Thoracic aorta (tissue), 2 donors: ENCODE data around the gene SMAD9. TPM values are rescaled to one million over a fixed set of nuclear protein-coding genes. Genes with fewer than 3 reads are reported as not detected.

ENCODE experiments used
- ATAC-seq: fragments of 150-250 bp; one replicate; pipeline ENCODE4 v1.8.0; 2017; ENCODE audit warnings: low read depth; ENCODE audit not compliant: insufficient number of reproducible peaks, low FRiP score
- DNase-seq: peaks from one replicate; pipeline ENCODE4 v3.0.0-alpha.2; 2020; ENCODE audit warnings: low spot score
- H3K27ac ChIP-seq, 2 donors: fragments of 200-600 bp; sonication (generic); 1 replicate in 1 of 2; 2 replicates in 1 of 2; pipeline ENCODE4 v1.5.1; 2016; ENCODE audit warnings: mild to moderate bottlenecking in 2 of 2, moderate library complexity in 2 of 2
- H3K27me3 ChIP-seq: fragments of 200-600 bp; sonication (generic); replicated peaks from 2 replicates; pipeline ENCODE4 v1.6.0; 2016; ENCODE audit warnings: mild to moderate bottlenecking; ENCODE audit not compliant: insufficient read depth
- H3K36me3 ChIP-seq: fragments of 200-600 bp; sonication (generic); one replicate; pipeline ENCODE4 v1.5.1; 2016
- H3K4me1 ChIP-seq, 2 donors: fragments of 200-600 bp; sonication (generic); 1 replicate in 1 of 2; 2 replicates in 1 of 2; pipeline versions ENCODE4 v1.5.1 to v1.6.0; 2016; ENCODE audit warnings: low read depth in 2 of 2, mild to moderate bottlenecking in 1 of 2; ENCODE audit not compliant: control insufficient read depth in 1 of 2
- H3K4me3 ChIP-seq: fragments of 200-600 bp; sonication (generic); 2 replicates; pipeline ENCODE4 v1.5.1; 2016; ENCODE audit warnings: mild to moderate bottlenecking
- H3K9me3 ChIP-seq: fragments of 200-600 bp; sonication (generic); 2 replicates; pipeline ENCODE4 v1.5.1; 2016
- CTCF ChIP-seq: fragments of 200-600 bp; sonication (generic); IDR thresholded peaks from one replicate; pipeline ENCODE4 v1.5.1; 2019; ENCODE audit warnings: antibody characterized with exemption
- total RNA-seq, 2 donors: library from RNA; depleted of rRNA; stranded (reverse); fragments of >200 nt; gene quantifications; one replicate each; pipeline versions ENCODE4 v1.1.0 to v1.2.3, GENCODE V29; 2016

The SMAD9 gene
- total RNA-seq, 2 donors from 2014 or later, result 34.9 to 36.6 TPM

DNA sequence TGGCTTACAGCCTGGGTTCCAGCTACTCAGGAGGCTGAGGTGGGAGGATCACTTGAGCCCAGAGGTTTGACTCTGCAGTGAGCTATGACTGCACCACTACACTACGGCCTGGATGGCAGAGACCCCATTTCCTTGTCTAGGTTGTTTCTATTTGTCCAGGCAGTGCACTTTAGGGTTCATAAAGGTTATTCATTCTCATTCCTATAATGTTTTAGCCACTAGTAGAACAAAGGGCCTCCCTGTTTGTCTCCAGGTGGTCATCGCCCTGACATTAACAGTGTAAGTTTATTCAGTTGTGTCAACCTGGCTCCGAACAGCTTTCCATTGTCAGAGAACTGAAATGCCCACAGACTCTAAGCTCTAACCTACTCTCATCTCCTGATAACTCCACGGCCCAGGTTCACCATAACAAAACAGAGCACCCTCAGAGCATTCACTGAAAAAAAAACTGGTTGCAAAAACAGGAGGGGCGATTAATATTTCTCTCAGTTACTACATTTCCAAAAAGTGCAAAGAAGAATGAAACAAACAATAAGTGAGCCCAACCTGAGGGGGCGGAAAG is 37.1 kb downstream of the SMAD9 start:
- DNase-seq (no peak), ATAC-seq (no peak)
- no peak overlapping the region for H3K27ac ChIP-seq
- no peaks in the 10 kb centered on the region for H3K9me3 ChIP-seq
- no peaks in the 10 kb centered on the region for H3K27me3 ChIP-seq
- no peak for TF ChIP-seq CTCF
- no peak overlapping the region for H3K4me3 ChIP-seq
- H3K4me1 ChIP-seq, result peaks cover 2 to 28% of the 10 kb centered on the region in 2 donors
- H3K36me3 ChIP-seq, result peaks cover 13% of the 10 kb centered on the region

DNA sequence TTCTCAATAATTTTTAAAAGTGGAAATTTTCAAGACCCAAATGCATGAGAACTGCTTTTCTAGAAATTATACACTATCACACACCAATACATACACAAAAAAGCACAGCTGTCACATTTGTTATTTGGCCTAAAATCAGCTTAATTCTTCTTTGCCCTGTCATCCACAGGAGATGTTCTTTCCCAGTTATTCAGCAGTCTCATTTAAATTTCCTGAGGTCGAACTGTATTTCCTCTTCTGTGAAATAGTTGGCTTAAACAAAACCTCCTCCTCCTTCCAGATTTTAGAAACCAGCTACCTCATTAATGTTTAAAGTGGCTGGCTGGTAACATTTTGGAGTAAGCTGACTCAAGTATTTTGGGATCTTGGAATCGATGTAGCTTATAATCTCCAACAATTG is 39.1 kb downstream of the SMAD9 start:
- no peaks in the 10 kb centered on the region for H3K9me3 ChIP-seq
- H3K36me3 ChIP-seq, result peaks cover 13% of the 10 kb centered on the region
- H3K27me3 ChIP-seq, result no peaks in the 10 kb centered on the region
- DNase-seq, result no peak
- peaks cover 0 to 24% of the 10 kb centered on the region in 2 donors for H3K4me1 ChIP-seq
- ATAC-seq, result no peak
- H3K4me3 ChIP-seq, result no peak overlapping the region
- no peak for TF ChIP-seq CTCF
- no peak overlapping the region for H3K27ac ChIP-seq

GRCh38 chr13:36879218-36879938 is 40.7 kb downstream of the SMAD9 start:
- DNase-seq (no peak), ATAC-seq (no peak)
- peaks cover 0 to 18% of the 10 kb centered on the region in 2 donors for H3K4me1 ChIP-seq
- no peaks in the 10 kb centered on the region for H3K27me3 ChIP-seq
- TF ChIP-seq CTCF, result no peak
- no peak overlapping the region for H3K27ac ChIP-seq
- peaks cover 14% of the 10 kb centered on the region for H3K36me3 ChIP-seq
- no peaks in the 10 kb centered on the region for H3K9me3 ChIP-seq
- H3K4me3 ChIP-seq, result no peak overlapping the region

DNA sequence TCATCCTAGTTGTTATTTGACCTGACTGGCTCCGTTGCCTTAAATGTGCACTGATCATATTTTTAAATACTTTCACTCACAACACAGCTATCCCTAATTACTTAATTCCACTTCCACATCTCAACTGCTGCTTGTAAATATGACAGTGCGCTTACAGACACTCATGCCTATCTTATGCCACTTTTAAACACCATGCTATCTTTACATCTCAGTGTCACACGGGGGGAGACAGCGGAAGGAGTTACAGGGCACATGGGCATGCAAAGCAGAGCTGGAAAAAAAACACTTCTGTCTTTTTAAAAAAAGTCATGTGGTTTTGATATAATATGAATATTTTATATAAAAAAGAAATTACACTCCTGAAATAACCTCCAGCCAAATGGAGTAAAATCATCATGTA is 44.1 kb downstream of the SMAD9 start:
- peaks cover 33% of the 10 kb centered on the region for H3K36me3 ChIP-seq

GRCh38 chr13:36875431-36875830 is 44.6 kb downstream of the SMAD9 start:
- no peaks in the 10 kb centered on the region for H3K9me3 ChIP-seq
- no peaks in the 10 kb centered on the region for H3K27me3 ChIP-seq
- H3K4me1 ChIP-seq, result no peaks in the 10 kb centered on the region
- H3K4me3 ChIP-seq, result no peak overlapping the region
- no peak for TF ChIP-seq CTCF
- H3K36me3 ChIP-seq, result peaks cover 36% of the 10 kb centered on the region
- ATAC-seq (no peak), DNase-seq (no peak)
- no peak overlapping the region for H3K27ac ChIP-seq

More for the DNA sequence above, 44.1 kb downstream of the SMAD9 start:
- H3K4me1 ChIP-seq, result peaks cover 0 to 1% of the 10 kb centered on the region in 2 donors
- TF ChIP-seq CTCF, result no peak
- H3K27me3 ChIP-seq, result no peaks in the 10 kb centered on the region
- no peak overlapping the region for H3K27ac ChIP-seq
- H3K4me3 ChIP-seq, result no peak overlapping the region
- ATAC-seq, result no peak
- no peaks in the 10 kb centered on the region for H3K9me3 ChIP-seq
- no peak for DNase-seq
